Esophagus muscularis mucosa (tissue), 4 donors: ENCODE results near the gene ABO. TPM values are rescaled to one million over a fixed set of nuclear protein-coding genes. Genes with fewer than 3 reads are reported as not detected.
"Not testable (repeated sequence)": the region's sequence is repeated elsewhere in the genome, so short reads cannot be mapped to it uniquely, and the experiment has no call there.

Source experiments
- DNase-seq: peaks from one replicate; pipeline ENCODE4 v3.0.0-alpha.2; 2017; ENCODE audit errors: extremely low spot score
- H3K27ac ChIP-seq, 4 donors: fragments of 200-600 bp; sonication (generic); replicated peaks in 1 of 4; 1 replicate in 3 of 4; 2 replicates in 1 of 4; pipeline ENCODE4 v1.5.1; 2016 to 2019; ENCODE audit warnings: mild to moderate bottlenecking in 1 of 4
- H3K27me3 ChIP-seq, 4 donors: fragments of 200-600 bp; sonication (generic); one replicate each; pipeline versions ENCODE4 v1.5.1 to v1.6.0; 2016 to 2019
- H3K36me3 ChIP-seq, 4 donors: fragments of 200-600 bp; sonication (generic); one replicate each; pipeline ENCODE4 v1.5.1; 2016 to 2019
- H3K4me1 ChIP-seq, 4 donors: fragments of 200-600 bp; sonication (generic); one replicate each; pipeline ENCODE4 v1.5.1; 2016 to 2019
- H3K4me3 ChIP-seq, 4 donors: fragments of 200-600 bp; sonication (generic); 1 replicate in 2 of 4; 2 replicates in 2 of 4; pipeline ENCODE4 v1.5.1; 2016 to 2019; ENCODE audit warnings: mild to moderate bottlenecking in 4 of 4, moderate library complexity in 1 of 4
- H3K9me3 ChIP-seq, 4 donors: fragments of 200-600 bp; sonication (generic); 1 replicate in 3 of 4; 2 replicates in 1 of 4; pipeline ENCODE4 v1.5.1; 2016 to 2019
- EP300 ChIP-seq: sonication (generic); formaldehyde crosslinking; IDR thresholded peaks from one replicate; pipeline ENCODE4 v1.6.1; 2017; ENCODE audit warnings: antibody characterized with exemption
- POLR2A ChIP-seq: fragments of 450-650 bp; IDR thresholded peaks from one replicate; pipeline ENCODE4 v1.6.1; 2017; ENCODE audit warnings: antibody characterized with exemption, moderate library complexity, mild to moderate bottlenecking, low read depth
- POLR2AphosphoS5 ChIP-seq, 2 donors: sonication (generic); formaldehyde crosslinking; IDR thresholded peaks; one replicate each; pipeline ENCODE4 v1.6.1; 2017; ENCODE audit warnings: antibody characterized with exemption in 2 of 2
- WGBS: methylation state at CpG from one replicate; pipeline ENCODE4 v1.1.5; 2018; 5-methylcytosine and 5-hydroxymethylcytosine counted together
- intact Hi-C: fragments of 100-400 bp; cut with DNase I; formaldehyde crosslinking; loops from one replicate; pipeline ENCODE4 v1.15.1; 2023
- total RNA-seq, 4 donors: library from RNA; depleted of rRNA; stranded (reverse); fragments of >200 nt; gene quantifications; one replicate each; pipeline versions ENCODE4 v1.1.0 to v1.2.1, GENCODE V29; 2016
- TF ChIP-seq, protein P1 (sequence below), 3 experiments: fragments of 200-600 bp in 2 of 3; fragments of 450-650 bp in 1 of 3; sonication (generic) in 2 of 3; IDR thresholded peaks; one replicate each; pipeline ENCODE4 v1.5.1; 2017 to 2019; ENCODE audit warnings: antibody characterized with exemption in 3 of 3, mild to moderate bottlenecking in 2 of 3, moderate library complexity in 1 of 3

ABO gene
- total RNA-seq, 4 donors from 2014 or later, result 0.33 to 3.8 (median 1.2) TPM

GRCh38 chr9:133230093-133230492, 44.9 kb downstream of the ABO start:
- TF ChIP-seq POLR2AphosphoS5 (IDR thresholded peaks at IDR 0.05) (no peak), EP300 (no peak)
- TF ChIP-seq, protein P1, sequence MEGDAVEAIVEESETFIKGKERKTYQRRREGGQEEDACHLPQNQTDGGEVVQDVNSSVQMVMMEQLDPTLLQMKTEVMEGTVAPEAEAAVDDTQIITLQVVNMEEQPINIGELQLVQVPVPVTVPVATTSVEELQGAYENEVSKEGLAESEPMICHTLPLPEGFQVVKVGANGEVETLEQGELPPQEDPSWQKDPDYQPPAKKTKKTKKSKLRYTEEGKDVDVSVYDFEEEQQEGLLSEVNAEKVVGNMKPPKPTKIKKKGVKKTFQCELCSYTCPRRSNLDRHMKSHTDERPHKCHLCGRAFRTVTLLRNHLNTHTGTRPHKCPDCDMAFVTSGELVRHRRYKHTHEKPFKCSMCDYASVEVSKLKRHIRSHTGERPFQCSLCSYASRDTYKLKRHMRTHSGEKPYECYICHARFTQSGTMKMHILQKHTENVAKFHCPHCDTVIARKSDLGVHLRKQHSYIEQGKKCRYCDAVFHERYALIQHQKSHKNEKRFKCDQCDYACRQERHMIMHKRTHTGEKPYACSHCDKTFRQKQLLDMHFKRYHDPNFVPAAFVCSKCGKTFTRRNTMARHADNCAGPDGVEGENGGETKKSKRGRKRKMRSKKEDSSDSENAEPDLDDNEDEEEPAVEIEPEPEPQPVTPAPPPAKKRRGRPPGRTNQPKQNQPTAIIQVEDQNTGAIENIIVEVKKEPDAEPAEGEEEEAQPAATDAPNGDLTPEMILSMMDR (IDR thresholded peaks at IDR 0.05), result no peak
- intact Hi-C loops, result no loop called here
- Histone ChIP-seq H3K4me3 (no peak overlapping the region), H3K4me1 (peaks cover 0 to 3% (median 0%) of the 10 kb centered on the region in 4 donors), H3K27me3 (peaks cover 0 to 47% (median 0%) of the 10 kb centered on the region in 4 donors), H3K27ac (no peak overlapping the region), H3K9me3 (no peaks in the 10 kb centered on the region), H3K36me3 (no peaks in the 10 kb centered on the region)
- 86% methylated on average over 5 of the region's 5 CpGs for WGBS
- DNase-seq, result no peak

- WGBS, result 72% methylated on average over 11 of the region's 22 CpGs
- H3K27me3 ChIP-seq, result peaks cover 0 to 48% (median 0%) of the 10 kb centered on the region in 4 donors
- H3K4me3 ChIP-seq, H3K9me3 ChIP-seq, H3K27ac ChIP-seq, H3K4me1 ChIP-seq, DNase-seq, intact Hi-C loops, H3K36me3 ChIP-seq: not testable (repeated sequence)
Observed at GRCh38 chr9:133228474-133229193, 46.4 kb downstream of the ABO start.

DNA sequence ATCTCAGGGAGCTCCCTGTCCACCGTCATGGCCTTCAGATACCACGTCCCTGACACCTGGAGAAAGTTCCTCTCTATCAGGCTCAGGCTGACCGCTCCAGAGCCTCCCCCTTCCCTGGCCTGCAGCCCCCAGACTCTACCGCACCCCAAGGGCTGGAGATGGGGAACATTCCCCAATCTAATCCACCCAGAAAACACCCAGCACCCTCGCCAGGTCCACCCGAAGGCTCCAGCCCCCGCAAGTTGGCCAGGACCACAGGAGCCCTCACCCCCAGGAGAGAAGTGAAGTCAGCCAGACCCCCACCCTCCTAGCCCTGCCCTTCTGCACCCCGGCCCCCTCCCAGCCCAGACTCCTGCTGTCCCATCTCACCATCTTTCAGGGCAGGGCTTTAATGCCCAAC, 47.0 kb downstream of the ABO start:
- DNase-seq, H3K4me3 ChIP-seq, H3K9me3 ChIP-seq, H3K27ac ChIP-seq, H3K36me3 ChIP-seq, H3K4me1 ChIP-seq, intact Hi-C loops: not testable (repeated sequence)
- peaks cover 0 to 50% (median 0%) of the 10 kb centered on the region in 4 donors for H3K27me3 ChIP-seq
- WGBS, result 90% methylated on average over 7 of the region's 8 CpGs

- H3K27me3 ChIP-seq, result peaks cover 0 to 52% (median 0%) of the 10 kb centered on the region in 4 donors
- TF ChIP-seq, protein P1 (IDR thresholded peaks at IDR 0.05), result no peak
- TF ChIP-seq POLR2A (no peak), POLR2AphosphoS5 (IDR thresholded peaks at IDR 0.05) (no peak), EP300 (no peak)
- no peaks in the 10 kb centered on the region for H3K9me3 ChIP-seq
- intact Hi-C loops, result no loop called here
- no peak overlapping the region for H3K27ac ChIP-seq
- no peak overlapping the region for H3K4me3 ChIP-seq
- WGBS, result 91% methylated on average over 9 of the region's 11 CpGs
- DNase-seq, result no peak
- H3K36me3 ChIP-seq, result no peaks in the 10 kb centered on the region
- H3K4me1 ChIP-seq, result no peaks in the 10 kb centered on the region
Observed at GRCh38 chr9:133227242-133227860, 47.6 kb downstream of the ABO start.

DNA sequence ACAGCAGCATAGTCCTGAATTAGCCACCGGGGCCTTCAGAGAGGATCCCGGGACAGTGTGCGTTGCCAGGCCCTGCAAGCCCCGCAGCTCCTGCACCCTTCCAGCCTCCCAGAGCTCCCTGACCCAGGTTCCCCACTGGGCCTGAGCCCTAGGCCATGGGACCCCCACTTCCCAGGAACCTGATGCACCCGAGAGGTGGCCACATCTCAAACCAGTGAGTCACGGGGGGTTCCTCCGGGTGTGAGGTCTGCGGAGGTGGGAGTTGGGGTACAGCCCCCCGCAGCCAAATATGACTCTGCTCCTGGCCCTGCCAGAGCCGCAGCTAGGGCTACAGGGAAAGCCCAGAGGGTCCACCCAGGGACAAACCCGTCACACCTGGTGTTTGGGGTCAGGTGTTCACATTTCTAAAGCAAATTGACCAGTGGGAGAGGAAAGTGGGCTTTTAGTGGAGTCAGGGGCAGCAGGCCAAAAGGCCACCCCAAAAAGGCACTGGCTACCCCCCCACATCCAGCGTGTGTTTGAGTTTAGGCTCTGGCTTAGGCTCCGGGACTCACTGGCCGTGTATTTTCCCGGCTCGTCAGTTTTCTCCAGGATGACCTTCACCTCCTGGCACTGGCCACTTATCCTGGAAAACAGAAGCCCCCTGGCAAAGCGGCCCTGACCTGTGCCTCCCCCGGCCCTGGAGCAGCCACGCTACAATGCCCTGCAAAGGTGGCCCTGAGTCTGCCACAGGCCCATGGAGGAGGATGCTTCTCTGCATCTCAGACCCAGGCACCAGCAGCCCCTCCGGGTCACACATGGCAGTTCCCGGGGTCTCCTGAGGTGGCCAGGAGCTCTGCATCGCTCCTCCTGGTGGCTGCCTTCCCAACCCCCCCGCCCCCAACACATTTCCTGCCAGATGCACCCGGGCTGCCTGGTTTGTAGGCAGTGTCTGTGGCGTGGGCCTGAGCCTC, 48.5 kb downstream of the ABO start:
- H3K36me3 ChIP-seq, result no peaks in the 10 kb centered on the region
- TF ChIP-seq EP300, result no peak
- TF ChIP-seq, protein P1 (IDR thresholded peaks at IDR 0.05), result no peak
- no peak for TF ChIP-seq POLR2AphosphoS5 (IDR thresholded peaks at IDR 0.05)
- no peak for TF ChIP-seq POLR2A
- peaks cover 0 to 56% (median 0%) of the 10 kb centered on the region in 4 donors for H3K27me3 ChIP-seq
- 71% methylated on average over 19 of the region's 25 CpGs for WGBS
- no peaks in the 10 kb centered on the region for H3K4me1 ChIP-seq
- no peak overlapping the region for H3K27ac ChIP-seq
- DNase-seq, result no peak
- intact Hi-C loops, result no loop called here
- H3K4me3 ChIP-seq, result no peak overlapping the region
- H3K9me3 ChIP-seq, result no peaks in the 10 kb centered on the region
